Stimulated activated CD4-positive, alpha-beta T cell treated with anti-CD3 and anti-CD28 coated beads, TNF-alpha, amount 100 ng/mL, for 4 hours (primary cell): ENCODE results near the gene CSNK2B.
"Not testable (repeated sequence)": the region's sequence is repeated elsewhere in the genome, so short reads cannot be mapped to it uniquely, and the experiment has no call there.

Experiments used
- DNase-seq, 3 experiments: peaks; one replicate each; pipeline ENCODE4 v3.0.0-alpha.2; 2020; ENCODE audit warnings: low read depth in 3 of 3

CSNK2B gene

GRCh38 chr6:31687860-31688693 lies 22.2 kb downstream of the CSNK2B start:
- DNase-seq: no peak

- DNase-seq: no peak
Observed at GRCh38 chr6:31689249-31690110, 23.6 kb downstream of the CSNK2B start.

GRCh38 chr6:31690231-31691077 lies 24.6 kb downstream of the CSNK2B start:
- DNase-seq: no peak

- DNase-seq: no peak
Observed at GRCh38 chr6:31691078-31691463, 25.2 kb downstream of the CSNK2B start.

- no peak for DNase-seq
Observed at GRCh38 chr6:31691564-31692108, 25.8 kb downstream of the CSNK2B start.

- no peak for DNase-seq
Observed at GRCh38 chr6:31692353-31692752, 26.5 kb downstream of the CSNK2B start.

GRCh38 chr6:31692886-31693285 lies 27.0 kb downstream of the CSNK2B start:
- DNase-seq: no peak

- no peak for DNase-seq
Observed at GRCh38 chr6:31693535-31693934, 27.7 kb downstream of the CSNK2B start.

- DNase-seq: no peak
Observed at GRCh38 chr6:31697555-31697954, 31.7 kb downstream of the CSNK2B start.

GRCh38 chr6:31700740-31701401 lies 35.0 kb downstream of the CSNK2B start:
- no peak for DNase-seq

- DNase-seq: no peak
Observed at GRCh38 chr6:31701666-31702404, 36.0 kb downstream of the CSNK2B start.

- DNase-seq: no peak
Observed at GRCh38 chr6:31702405-31702818, 36.5 kb downstream of the CSNK2B start.

GRCh38 chr6:31702819-31703716 lies 37.2 kb downstream of the CSNK2B start, which contains the start of gene ABHD16A:
Gene ABHD16A, minus strand, starts transcription at chr6:31703324. Its CDS starts 43 bp downstream, at chr6:31703281.
- peak; percentile 89 to 94 (median 92) for DNase-seq

GRCh38 chr6:31705931-31706330 lies 40.1 kb downstream of the CSNK2B start:
- DNase-seq: no peak

GRCh38 chr6:31706599-31706998 lies 40.7 kb downstream of the CSNK2B start, which contains the start of gene LY6G6F:
Gene LY6G6F, plus strand, starts transcription at chr6:31706866. Its CDS starts 41 bp downstream, at chr6:31706907.
- no peak for DNase-seq

GRCh38 chr6:31707701-31708100 lies 41.8 kb downstream of the CSNK2B start:
- no peak for DNase-seq

- DNase-seq: no peak
Observed at GRCh38 chr6:31708224-31708623, 42.3 kb downstream of the CSNK2B start.

GRCh38 chr6:31709157-31709556 lies 43.3 kb downstream of the CSNK2B start:
- not testable (repeated sequence) for DNase-seq
